ENCODE measurements around the gene KLRC3.

The KLRC3 gene

GRCh38 chr12:10363914-10364814 is 56.2 kb downstream of the KLRC3 start:
- no peak for TF ChIP-seq CTCF (IDR thresholded peaks at IDR 0.05; ENCODE audit: borderline replicate concordance, control extremely low read depth, extremely low read depth, insufficient read depth, missing control alignments)
- DNase-seq (ENCODE audit: low spot score) = peak; percentile 63
- in situ Hi-C loops (cut with MboI; ENCODE audit: low sequenced_read_pairs, unreplicated experiment) = no loop called here

- TF ChIP-seq CTCF (IDR thresholded peaks at IDR 0.05; ENCODE audit: borderline replicate concordance, control extremely low read depth, extremely low read depth, insufficient read depth, missing control alignments) = no peak
- in situ Hi-C loops (cut with MboI; ENCODE audit: low sequenced_read_pairs, unreplicated experiment) = no loop called here
- DNase-seq (ENCODE audit: low spot score) = no peak
Measured at GRCh38 chr12:10363658-10363913, 56.8 kb downstream of the KLRC3 start.

GRCh38 chr12:10362828-10363657 is 57.4 kb downstream of the KLRC3 start:
- TF ChIP-seq CTCF (IDR thresholded peaks at IDR 0.05; ENCODE audit: borderline replicate concordance, control extremely low read depth, extremely low read depth, insufficient read depth, missing control alignments) = no peak
- DNase-seq (ENCODE audit: low spot score) = no peak
- in situ Hi-C loops (cut with MboI; ENCODE audit: low sequenced_read_pairs, unreplicated experiment) = no loop called here

- TF ChIP-seq CTCF (IDR thresholded peaks at IDR 0.05; ENCODE audit: borderline replicate concordance, control extremely low read depth, extremely low read depth, insufficient read depth, missing control alignments) = no peak
- no peak for DNase-seq (ENCODE audit: low spot score)
- in situ Hi-C loops (cut with MboI; ENCODE audit: low sequenced_read_pairs, unreplicated experiment) = no loop called here
Measured at GRCh38 chr12:10362325-10362724, 58.1 kb downstream of the KLRC3 start.
